GM15510 (cell line): ENCODE measurements around the gene SPIN1.

Experiments used
- POLR2A ChIP-seq: IDR thresholded peaks from 3 replicates; pipeline ENCODE4 v1.6.1; 2011; ENCODE audit warnings: borderline replicate concordance; ENCODE audit not compliant: insufficient read length; ENCODE audit errors: extremely low read depth

The SPIN1 gene

GRCh38 chr9:88387036-88387551, 1.1 kb upstream of the SPIN1 start:
- no peak for TF ChIP-seq POLR2A

GRCh38 chr9:88387552-88388202, 567 bp upstream of the SPIN1 start:
- no peak for TF ChIP-seq POLR2A

GRCh38 chr9:88388886-88389605, 802 bp downstream of the SPIN1 start:
- TF ChIP-seq POLR2A = no peak

GRCh38 chr9:88390371-88390990, 2.2 kb downstream of the SPIN1 start:
- TF ChIP-seq POLR2A = no peak

GRCh38 chr9:88391236-88391635, 3.0 kb downstream of the SPIN1 start:
- no peak for TF ChIP-seq POLR2A

DNA sequence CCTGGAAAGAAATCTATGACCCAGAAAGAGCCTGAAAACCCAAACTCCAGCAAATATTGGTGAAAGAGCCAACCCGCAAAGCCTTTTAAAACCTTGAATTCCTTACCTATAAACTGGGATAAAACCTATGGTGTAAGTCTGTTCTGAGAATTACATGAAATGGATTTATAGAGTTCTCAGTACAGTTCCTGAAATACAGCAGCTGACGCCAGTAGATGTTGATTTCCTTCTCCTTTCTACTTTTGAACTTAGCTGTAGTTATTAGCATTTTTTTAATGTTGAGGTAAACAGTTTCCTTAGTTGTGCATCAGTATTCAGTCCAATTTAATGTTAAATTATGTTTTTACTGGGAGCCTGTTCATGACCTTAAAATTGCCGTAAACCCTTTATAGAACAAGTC, 3.7 kb downstream of the SPIN1 start:
- no peak for TF ChIP-seq POLR2A

DNA sequence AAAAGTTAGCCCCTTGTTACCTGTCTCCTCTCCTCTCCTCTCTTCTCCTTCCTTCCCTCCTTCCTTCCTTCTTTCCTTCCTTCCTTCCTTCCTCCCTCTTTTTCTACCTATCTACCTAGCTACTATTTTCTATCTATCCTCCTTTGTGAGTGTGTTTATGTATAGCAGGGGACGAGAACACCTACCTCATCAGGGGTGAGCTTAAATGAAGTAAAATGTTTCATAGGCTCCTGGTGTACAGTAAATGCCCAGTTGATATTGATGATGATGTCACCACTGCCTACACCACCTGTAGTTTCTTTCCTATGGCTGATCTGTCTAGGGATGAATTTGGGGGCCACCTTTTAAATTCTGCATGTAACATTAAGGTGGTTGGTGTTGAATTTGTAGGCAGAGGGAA, 4.3 kb downstream of the SPIN1 start:
- no peak for TF ChIP-seq POLR2A

- no peak for TF ChIP-seq POLR2A
These were observed 8.8 kb downstream of the SPIN1 start for GRCh38 chr9:88396836-88397577.

DNA sequence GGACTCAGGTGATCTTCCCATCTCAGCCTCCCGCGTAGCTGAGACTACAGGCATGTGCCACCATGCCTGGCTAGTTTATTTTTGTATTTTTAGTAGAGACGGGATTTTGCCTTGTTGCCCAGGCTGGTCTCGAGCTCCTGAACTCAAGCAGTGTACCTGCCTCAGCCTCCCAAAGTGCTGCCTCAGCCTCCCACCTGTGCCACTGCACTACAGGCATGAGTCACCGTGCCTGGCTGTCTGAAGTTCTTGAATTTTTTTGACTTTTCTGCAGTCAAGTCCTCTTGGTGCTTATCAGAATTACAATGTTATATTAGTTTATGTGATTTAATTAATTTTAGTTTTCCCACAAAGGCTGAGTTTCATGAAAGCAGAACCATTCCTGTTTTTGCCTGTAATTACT, 9.8 kb downstream of the SPIN1 start:
- TF ChIP-seq POLR2A = no peak

- TF ChIP-seq POLR2A = no peak
These were observed 11.7 kb downstream of the SPIN1 start for GRCh38 chr9:88399966-88400365.

DNA sequence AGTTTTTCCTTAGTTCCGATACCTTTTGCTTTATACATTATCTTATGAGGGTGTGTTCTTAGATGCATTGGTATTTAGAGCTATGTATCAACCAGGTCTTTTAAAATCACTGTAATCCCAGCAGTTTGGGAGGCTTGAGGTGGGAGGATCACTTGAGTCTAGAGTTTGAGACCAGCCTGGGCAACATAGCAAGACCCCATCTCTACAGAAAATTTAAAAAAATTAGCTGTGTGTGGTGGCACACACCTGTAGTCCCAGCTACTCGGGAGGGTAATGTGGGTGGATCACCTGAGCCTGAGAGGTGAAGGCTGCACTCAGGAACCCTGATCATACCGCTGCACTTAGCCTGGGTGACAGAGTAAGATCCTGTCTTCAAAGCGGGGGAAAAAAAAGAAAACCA, 15.1 kb downstream of the SPIN1 start:
- TF ChIP-seq POLR2A = no peak

GRCh38 chr9:88406051-88406450, 17.8 kb downstream of the SPIN1 start:
- no peak for TF ChIP-seq POLR2A

DNA sequence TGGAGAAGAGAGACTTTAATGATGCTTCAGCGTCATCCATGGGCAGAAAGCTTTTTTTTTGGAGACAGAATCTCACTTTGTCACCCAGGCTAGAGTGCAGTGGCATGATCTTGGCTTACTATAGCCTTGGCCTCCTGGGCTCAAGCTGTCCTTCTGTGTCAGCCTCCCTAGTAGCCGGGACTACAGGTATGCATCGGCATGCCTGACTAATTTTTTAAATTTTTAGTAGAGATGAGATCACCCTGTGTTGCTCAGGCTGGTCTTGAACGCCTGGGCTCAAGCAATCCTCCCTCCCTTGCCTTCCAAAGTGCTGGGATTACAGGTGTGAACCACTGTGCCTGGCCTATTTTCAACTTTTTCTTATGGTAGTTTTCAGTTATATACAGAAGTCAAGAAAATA, 23.2 kb downstream of the SPIN1 start:
- TF ChIP-seq POLR2A = no peak

DNA sequence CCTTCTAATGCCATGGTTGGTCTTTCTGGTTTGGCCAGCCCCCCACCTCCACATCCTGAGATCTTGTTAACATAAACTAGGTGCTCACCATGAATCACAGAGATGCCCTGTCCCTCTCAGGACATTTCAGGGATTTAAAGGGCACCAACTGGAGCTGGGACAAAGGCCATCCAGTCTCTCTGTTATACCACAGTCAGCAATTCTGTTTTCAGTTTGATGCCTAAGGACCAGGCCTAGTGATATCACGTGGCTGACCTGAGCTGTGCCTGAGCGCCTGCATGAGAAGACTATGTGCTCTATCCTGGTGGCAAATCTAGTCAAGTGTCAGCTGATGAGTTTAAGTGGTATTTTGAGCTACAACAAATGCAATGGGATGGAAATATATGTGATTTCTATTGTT, 26.1 kb downstream of the SPIN1 start:
- no peak for TF ChIP-seq POLR2A

DNA sequence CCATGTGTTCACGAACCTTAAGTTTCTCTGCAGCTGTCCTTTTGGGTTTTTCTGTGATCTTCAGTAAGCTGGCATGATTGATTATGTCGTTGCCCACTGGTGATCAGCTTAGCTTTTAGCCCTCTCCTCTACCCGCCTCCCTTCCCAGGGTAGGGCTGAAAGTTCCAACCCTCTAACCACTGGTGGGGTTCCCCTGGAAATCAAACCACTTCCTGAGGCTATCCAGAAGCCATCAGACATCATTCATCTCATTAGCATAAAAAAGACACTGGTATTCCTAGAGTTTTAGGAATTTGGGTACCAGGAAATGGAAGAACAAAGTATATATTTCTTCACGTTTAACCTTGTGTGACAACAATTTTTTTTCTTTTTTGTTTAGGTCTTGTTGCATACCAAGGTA, 29.8 kb downstream of the SPIN1 start:
- TF ChIP-seq POLR2A = no peak
